HL-60 (cell line): ENCODE results near the gene CCDC85C.

Source experiments
- DNase-seq, 2 experiments: peaks; one replicate each; pipeline ENCODE4 v3.0.0-alpha.2; 2010 to 2020; ENCODE audit warnings: low read depth in 1 of 2, low spot score in 1 of 2
- H3K27ac ChIP-seq: fragments of 250-450 bp; sonication (Bioruptor Pico); replicated peaks from 2 replicates; pipeline ENCODE4 v1.5.1; 2020; ENCODE audit warnings: mild to moderate bottlenecking, moderate library complexity
- H3K27me3 ChIP-seq: fragments of 250-450 bp; sonication (Bioruptor Pico); 2 replicates; pipeline ENCODE4 v1.5.1; 2021; ENCODE audit warnings: mild to moderate bottlenecking, moderate library complexity; ENCODE audit not compliant: insufficient read depth, poor library complexity, severe bottlenecking
- H3K4me3 ChIP-seq: replicated peaks from 2 replicates; pipeline ENCODE4 v1.5.1; 2011; ENCODE audit warnings: mild to moderate bottlenecking, control low read depth, low read length; ENCODE audit not compliant: insufficient read depth
- GABPA ChIP-seq: IDR thresholded peaks from 2 replicates; pipeline ENCODE4 v1.6.1; 2012; ENCODE audit warnings: low read depth
- POLR2AphosphoS5 ChIP-seq: IDR thresholded peaks from 2 replicates; pipeline ENCODE4 v1.6.1; 2012; ENCODE audit warnings: low read depth
- SPI1 ChIP-seq: IDR thresholded peaks from 2 replicates; pipeline ENCODE4 v1.6.1; 2012; ENCODE audit warnings: low read depth, mild to moderate bottlenecking, borderline replicate concordance
- TF ChIP-seq, protein P1 (sequence below): IDR thresholded peaks from one replicate; pipeline ENCODE4 v1.5.1; 2011; ENCODE audit warnings: low read length, control low read depth, inconsistent platforms; ENCODE audit not compliant: insufficient read depth
- TF ChIP-seq, protein P2 (sequence below): IDR thresholded peaks from 2 replicates; pipeline ENCODE4 v1.6.1; 2012; ENCODE audit warnings: low read depth; ENCODE audit not compliant: insufficient replicate concordance

CCDC85C gene

DNA sequence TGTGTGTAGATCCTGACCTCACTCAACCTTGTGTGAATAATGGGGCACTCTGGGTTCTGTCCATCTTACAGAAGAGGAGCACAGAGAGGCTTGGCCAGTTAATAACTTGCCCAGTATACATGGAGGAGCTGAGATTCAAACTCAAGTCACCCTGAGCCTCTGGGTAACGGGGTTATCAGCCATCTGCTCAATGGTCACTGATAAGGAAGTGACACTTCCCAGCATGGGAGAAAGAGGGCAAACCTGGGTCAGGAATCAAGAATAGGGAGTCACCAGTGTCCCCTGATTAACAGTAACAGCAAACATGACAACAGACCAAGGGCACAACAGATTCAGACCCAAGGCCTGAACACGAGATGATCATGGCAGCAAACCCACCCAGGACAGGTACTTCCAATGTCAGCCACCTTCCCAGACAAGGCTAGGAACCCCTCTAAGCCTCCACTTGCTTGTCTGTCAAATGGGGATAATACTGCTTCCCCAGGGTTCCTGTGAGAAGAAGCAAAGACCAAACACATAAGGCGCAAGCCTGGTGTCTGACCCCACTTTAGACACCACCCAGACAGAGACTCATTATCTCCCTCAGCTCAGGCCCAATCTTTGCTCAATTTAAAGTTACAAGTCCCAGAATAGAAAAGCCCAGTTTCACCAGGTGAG, 3.6 kb downstream of the CCDC85C start:
- TF ChIP-seq, protein P1, sequence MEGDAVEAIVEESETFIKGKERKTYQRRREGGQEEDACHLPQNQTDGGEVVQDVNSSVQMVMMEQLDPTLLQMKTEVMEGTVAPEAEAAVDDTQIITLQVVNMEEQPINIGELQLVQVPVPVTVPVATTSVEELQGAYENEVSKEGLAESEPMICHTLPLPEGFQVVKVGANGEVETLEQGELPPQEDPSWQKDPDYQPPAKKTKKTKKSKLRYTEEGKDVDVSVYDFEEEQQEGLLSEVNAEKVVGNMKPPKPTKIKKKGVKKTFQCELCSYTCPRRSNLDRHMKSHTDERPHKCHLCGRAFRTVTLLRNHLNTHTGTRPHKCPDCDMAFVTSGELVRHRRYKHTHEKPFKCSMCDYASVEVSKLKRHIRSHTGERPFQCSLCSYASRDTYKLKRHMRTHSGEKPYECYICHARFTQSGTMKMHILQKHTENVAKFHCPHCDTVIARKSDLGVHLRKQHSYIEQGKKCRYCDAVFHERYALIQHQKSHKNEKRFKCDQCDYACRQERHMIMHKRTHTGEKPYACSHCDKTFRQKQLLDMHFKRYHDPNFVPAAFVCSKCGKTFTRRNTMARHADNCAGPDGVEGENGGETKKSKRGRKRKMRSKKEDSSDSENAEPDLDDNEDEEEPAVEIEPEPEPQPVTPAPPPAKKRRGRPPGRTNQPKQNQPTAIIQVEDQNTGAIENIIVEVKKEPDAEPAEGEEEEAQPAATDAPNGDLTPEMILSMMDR: no peak
- TF ChIP-seq POLR2AphosphoS5: no peak
- TF ChIP-seq, protein P2, sequence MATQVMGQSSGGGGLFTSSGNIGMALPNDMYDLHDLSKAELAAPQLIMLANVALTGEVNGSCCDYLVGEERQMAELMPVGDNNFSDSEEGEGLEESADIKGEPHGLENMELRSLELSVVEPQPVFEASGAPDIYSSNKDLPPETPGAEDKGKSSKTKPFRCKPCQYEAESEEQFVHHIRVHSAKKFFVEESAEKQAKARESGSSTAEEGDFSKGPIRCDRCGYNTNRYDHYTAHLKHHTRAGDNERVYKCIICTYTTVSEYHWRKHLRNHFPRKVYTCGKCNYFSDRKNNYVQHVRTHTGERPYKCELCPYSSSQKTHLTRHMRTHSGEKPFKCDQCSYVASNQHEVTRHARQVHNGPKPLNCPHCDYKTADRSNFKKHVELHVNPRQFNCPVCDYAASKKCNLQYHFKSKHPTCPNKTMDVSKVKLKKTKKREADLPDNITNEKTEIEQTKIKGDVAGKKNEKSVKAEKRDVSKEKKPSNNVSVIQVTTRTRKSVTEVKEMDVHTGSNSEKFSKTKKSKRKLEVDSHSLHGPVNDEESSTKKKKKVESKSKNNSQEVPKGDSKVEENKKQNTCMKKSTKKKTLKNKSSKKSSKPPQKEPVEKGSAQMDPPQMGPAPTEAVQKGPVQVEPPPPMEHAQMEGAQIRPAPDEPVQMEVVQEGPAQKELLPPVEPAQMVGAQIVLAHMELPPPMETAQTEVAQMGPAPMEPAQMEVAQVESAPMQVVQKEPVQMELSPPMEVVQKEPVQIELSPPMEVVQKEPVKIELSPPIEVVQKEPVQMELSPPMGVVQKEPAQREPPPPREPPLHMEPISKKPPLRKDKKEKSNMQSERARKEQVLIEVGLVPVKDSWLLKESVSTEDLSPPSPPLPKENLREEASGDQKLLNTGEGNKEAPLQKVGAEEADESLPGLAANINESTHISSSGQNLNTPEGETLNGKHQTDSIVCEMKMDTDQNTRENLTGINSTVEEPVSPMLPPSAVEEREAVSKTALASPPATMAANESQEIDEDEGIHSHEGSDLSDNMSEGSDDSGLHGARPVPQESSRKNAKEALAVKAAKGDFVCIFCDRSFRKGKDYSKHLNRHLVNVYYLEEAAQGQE: no peak
- no peak for TF ChIP-seq SPI1
- no peak for TF ChIP-seq GABPA
- DNase-seq: no peak
- no peak overlapping the region for H3K27ac ChIP-seq
- no peak overlapping the region for H3K4me3 ChIP-seq
- H3K27me3 ChIP-seq: peaks cover 29% of the 10 kb centered on the region

GRCh38 chr14:99599393-99599792, 4.6 kb downstream of the CCDC85C start:
- Histone ChIP-seq H3K27me3 (peaks cover 21% of the 10 kb centered on the region), H3K4me3 (no peak overlapping the region), H3K27ac (no peak overlapping the region)
- no peak for TF ChIP-seq POLR2AphosphoS5
- DNase-seq: no peak

DNA sequence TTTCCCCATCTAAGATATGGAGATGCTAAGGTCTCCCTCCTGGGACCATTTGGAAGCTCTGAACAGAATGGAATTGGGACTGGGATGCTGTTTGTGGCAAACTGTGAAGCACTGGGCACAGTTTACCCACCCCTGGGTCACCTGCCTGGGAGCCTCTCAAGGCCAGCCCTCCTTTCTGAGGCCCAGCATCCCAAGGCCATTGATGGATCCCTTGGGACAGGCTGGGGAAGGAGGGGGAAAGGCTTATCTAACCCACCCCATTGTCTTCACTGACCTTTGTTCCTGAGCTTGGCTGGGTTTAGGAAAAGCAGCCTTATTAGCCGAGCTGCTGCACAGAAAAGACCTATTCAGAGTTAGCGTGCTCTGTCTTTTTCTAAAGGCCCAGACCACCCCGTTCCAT, 5.2 kb downstream of the CCDC85C start:
- TF ChIP-seq GABPA: no peak
- TF ChIP-seq, protein P1: no peak
- TF ChIP-seq POLR2AphosphoS5: no peak
- TF ChIP-seq, protein P2: no peak
- no peak for TF ChIP-seq SPI1
- Histone ChIP-seq H3K4me3 (no peak overlapping the region), H3K27ac (no peak overlapping the region), H3K27me3 (peaks cover 20% of the 10 kb centered on the region)
- DNase-seq: no peak

GRCh38 chr14:99597911-99598600, 6.0 kb downstream of the CCDC85C start:
- TF ChIP-seq GABPA: no peak
- H3K27ac ChIP-seq: no peak overlapping the region
- H3K4me3 ChIP-seq: no peak overlapping the region
- no peak for DNase-seq
- peaks cover 20% of the 10 kb centered on the region for H3K27me3 ChIP-seq
